Motor neuron (in vitro differentiated cells): ENCODE data around the gene ARHGDIB. TPM values are rescaled to one million over a fixed set of nuclear protein-coding genes. Genes with fewer than 3 reads are reported as not detected.

Experiments
- ATAC-seq, 8 experiments: fragments of 200-7000 bp; cut with Tn5 transposase; replicated peaks in 6 of 8; 2 replicates each; pipeline ENCODE4 v1.8.0; 2021; ENCODE audit warnings: mild to moderate bottlenecking in 8 of 8, moderate library complexity in 8 of 8
- H3K27ac ChIP-seq, 2 donors: fragments of 250-450 bp; sonication (Bioruptor Pico); 2 replicates each; pipeline ENCODE4 v1.9.0; 2021; ENCODE audit warnings: antibody characterized with exemption in 2 of 2, mild to moderate bottlenecking in 2 of 2, moderate library complexity in 1 of 2
- H3K4me1 ChIP-seq, 2 donors: fragments of 250-450 bp; sonication (Bioruptor Pico); replicated peaks in 1 of 2; 2 replicates each; pipeline ENCODE4 v1.6.1; 2021; ENCODE audit warnings: antibody characterized with exemption in 2 of 2, mild to moderate bottlenecking in 2 of 2, moderate library complexity in 1 of 2
- H3K4me3 ChIP-seq, 5 donors: fragments of 250-450 bp; sonication (Bioruptor Pico); 2 replicates each; pipeline ENCODE4 v1.9.0; 2021; ENCODE audit warnings: antibody characterized with exemption in 5 of 5, mild to moderate bottlenecking in 5 of 5, moderate library complexity in 4 of 5
- WGBS, 10 experiments: fragments of 450-650 bp; shearing (Covaris generic); methylation state at CpG; one replicate each; pipeline ENCODE4 v1.0.0; 2022; 5-methylcytosine and 5-hydroxymethylcytosine counted together
- in situ Hi-C, 9 experiments: fragments of 400-800 bp; cut with MboI; loops; one replicate each; pipeline ENCODE4 v1.15.0; 2021; ENCODE audit warnings: low sequenced_read_pairs in 9 of 9, low pct_unique_long_range_greater_than_20kb in 2 of 9; ENCODE audit not compliant: unreplicated experiment in 9 of 9
- total RNA-seq, 8 experiments: library from RNA; unstranded; fragments of 300-600 nt; gene quantifications; 2 replicates each; pipeline versions ENCODE4 v1.2.3 to v1.2.4, GENCODE V29; 2022

Gene ARHGDIB
- total RNA-seq, 8 experiments from 2014 or later: 0.11 to 6.1 (median 1.2) TPM

DNA sequence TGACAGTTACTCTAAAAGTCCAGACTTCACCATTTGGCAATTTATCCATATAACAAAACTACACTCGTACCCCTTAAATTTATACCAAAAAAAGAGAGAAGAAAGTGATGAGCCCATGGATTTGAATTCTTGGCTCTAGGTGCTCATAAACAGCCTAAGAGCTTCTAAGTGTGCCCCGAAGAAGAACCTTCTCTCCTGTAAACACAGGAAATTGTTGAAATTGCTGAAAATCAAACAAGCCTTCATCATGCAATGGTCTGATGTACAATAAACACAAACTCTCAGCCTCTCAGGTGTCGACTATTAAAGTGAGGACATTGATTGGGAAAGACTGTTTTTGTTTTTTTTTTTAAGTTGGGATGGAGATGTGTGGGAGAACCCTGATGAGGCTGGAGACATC is 33.2 kb upstream of the ARHGDIB start:
- WGBS, 10 experiments: 45 to 100% (median 94%) methylated on average over 1 to 3 of the region's 3 CpGs; no CpG with 5 or more reads in 1 of the 10 experiments
- Histone ChIP-seq H3K4me3 (no peak overlapping the region), H3K4me1 (no peaks in the 10 kb centered on the region), H3K27ac (no peak overlapping the region)
- in situ Hi-C loops: loop anchor here in 4 of 9 experiments (10.0 to 25.0 kb wide), 2 partner anchors 150 to 157 kb away; partner anchors contain the start of gene ART4 (in 4 of the 4)
- ATAC-seq: no peak

DNA sequence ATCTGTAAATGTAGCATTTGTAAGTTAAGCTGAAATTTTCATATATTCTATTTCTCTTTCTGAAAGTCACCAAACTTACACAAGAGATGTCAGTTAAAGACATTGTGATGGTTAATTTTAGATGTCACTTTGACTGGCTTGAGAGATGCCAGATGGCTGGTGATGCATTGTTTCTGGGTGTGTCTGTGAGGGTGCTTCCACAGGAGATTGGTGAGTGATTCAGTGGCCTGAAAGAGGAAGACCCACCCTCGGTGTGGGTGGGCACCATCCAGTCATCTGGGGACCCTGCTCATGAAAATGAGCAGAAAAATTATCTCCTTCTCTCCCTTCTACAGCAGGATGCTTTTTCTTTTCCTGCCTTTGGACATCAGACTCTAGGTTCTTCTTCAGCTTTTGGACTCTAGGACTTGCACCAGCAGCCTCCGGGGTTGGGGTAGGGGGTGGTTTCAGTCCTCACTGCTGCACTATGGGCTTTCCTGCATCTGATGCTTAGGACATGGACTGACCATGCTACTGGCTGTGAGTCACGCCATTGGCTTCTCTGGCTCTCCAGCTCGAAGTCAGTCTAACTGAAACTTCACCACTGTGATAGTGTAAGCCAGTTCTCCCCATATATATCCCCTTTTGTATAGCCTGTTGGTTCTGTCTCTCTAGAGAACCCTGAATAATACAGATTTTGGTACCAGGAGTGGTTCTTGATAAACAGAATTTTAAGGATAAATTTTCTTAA is 32.3 kb upstream of the ARHGDIB start:
- 0 to 83% (median 35%) methylated on average over 1 to 4 of the region's 4 CpGs; no CpG with 5 or more reads in 4 of the 10 experiments for WGBS, 10 experiments
- H3K4me3 ChIP-seq: no peak overlapping the region
- no peaks in the 10 kb centered on the region for H3K4me1 ChIP-seq
- in situ Hi-C loops: loop anchor here in 4 of 9 experiments (10.0 to 25.0 kb wide), 2 partner anchors 149 to 156 kb away; partner anchors contain the start of gene ART4 (in 4 of the 4)
- peak in 2 of 8 experiments; percentile 83 to 87 for ATAC-seq
- H3K27ac ChIP-seq: no peak overlapping the region

DNA sequence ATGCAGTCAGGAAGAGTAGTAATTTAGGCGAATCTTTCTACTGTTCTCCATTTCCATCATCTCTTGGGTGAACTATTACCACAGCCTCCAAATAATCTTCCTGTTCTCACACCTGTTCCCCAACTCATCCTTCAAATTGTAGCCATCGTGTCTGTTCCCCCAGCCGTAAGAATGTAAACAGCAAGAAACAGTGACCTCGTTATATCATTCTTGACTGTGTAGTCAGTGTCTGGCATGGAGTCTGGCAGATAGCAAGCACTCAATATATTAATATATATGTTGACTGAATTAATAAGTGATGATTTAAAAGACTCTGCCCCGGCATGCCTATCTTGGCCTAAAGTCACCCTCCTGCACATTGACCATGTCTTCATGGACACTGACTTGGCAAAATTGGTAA is 31.7 kb upstream of the ARHGDIB start:
- whole genome bisulfite sequencing, 10 experiments: 40 to 100% (median 97%) methylated on average over 1 to 4 of the region's 5 CpGs; no CpG with 5 or more reads in 3 of the 10 experiments
- H3K4me3 ChIP-seq: no peak overlapping the region
- in situ Hi-C loops: loop anchor here in 4 of 9 experiments (10.0 to 25.0 kb wide), 2 partner anchors 148 to 156 kb away; partner anchors contain the start of gene ART4 (in 4 of the 4)
- no peak overlapping the region for H3K27ac ChIP-seq
- no peaks in the 10 kb centered on the region for H3K4me1 ChIP-seq
- ATAC-seq: no peak

DNA sequence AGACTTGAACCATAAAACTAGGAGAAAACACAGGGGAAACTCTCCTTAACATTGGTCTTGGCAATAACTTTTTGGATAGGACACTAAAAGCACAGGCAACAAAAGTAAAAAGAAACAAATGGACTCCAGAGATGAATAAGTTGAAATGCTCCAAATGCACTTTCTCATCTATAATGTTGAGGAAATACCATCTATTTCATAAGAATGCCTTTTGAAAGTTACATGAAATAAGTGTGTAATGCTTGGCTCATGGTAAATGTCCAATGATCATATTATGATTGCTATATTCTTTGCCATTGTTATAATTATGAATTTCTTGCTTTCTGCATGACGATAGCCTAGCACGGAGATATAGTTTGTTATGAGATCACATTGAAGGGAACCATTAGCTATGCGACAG is 31.3 kb upstream of the ARHGDIB start:
- in situ Hi-C loops: loop anchor here in 4 of 9 experiments (10.0 to 25.0 kb wide), 2 partner anchors 148 to 155 kb away; partner anchors contain the start of gene ART4 (in 4 of the 4)
- 83 to 100% (median 96%) methylated on average over 1 to 3 of the region's 3 CpGs; no CpG with 5 or more reads in 3 of the 10 experiments for WGBS, 10 experiments
- no peak overlapping the region for H3K27ac ChIP-seq
- no peaks in the 10 kb centered on the region for H3K4me1 ChIP-seq
- H3K4me3 ChIP-seq: no peak overlapping the region
- ATAC-seq: no peak

DNA sequence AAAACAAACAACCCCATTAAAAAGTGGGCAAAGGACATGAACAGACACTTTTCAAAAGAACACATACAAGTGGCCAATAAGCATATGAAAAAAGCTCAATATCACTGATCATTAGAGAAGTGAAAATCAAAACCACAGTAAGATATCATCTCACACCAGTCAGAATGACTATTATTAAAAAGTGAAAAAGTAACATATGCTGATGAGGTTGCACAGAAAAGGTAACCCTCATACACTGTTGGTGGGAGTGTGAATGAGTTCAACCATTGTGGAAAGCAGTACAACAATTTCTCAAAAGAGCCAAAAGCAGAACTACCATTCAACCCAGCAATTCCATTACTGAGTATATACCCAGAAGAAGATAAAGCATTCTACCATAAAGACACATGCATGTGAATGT is 29.7 kb upstream of the ARHGDIB start:
- no peak overlapping the region for H3K27ac ChIP-seq
- ATAC-seq: no peak
- in situ Hi-C loops: loop anchor here in 4 of 9 experiments (10.0 to 25.0 kb wide), 2 partner anchors 146 to 154 kb away; partner anchors contain the start of gene ART4 (in 4 of the 4)
- no peak overlapping the region for H3K4me3 ChIP-seq
- H3K4me1 ChIP-seq: no peaks in the 10 kb centered on the region

DNA sequence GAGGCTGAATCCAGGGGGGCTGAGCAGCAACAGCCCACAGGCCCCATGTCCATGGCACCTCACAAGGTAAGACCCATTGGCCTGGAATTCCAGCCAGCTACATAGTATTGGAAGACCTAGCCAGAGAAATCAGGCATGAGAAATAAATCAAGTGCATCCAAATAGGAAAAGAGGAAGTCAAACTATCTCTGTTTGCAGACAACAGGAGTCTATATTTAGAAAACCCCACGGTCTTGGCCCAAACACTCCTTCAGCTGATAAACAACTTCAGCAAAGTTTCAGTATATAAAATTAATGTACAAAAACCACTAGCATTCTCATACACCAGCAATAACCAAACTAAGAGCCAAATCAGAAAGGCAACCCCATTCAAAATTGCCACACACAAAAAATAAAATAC is 28.4 kb upstream of the ARHGDIB start:
- in situ Hi-C loops: loop anchor here in 4 of 9 experiments (10.0 to 25.0 kb wide), 2 partner anchors 145 to 152 kb away; partner anchors contain the start of gene ART4 (in 4 of the 4)
- H3K4me1 ChIP-seq: no peaks in the 10 kb centered on the region
- no peak overlapping the region for H3K27ac ChIP-seq
- no peak overlapping the region for H3K4me3 ChIP-seq
- ATAC-seq: no peak
- 40 to 100% (median 100%) methylated on average over 1 of the region's 1 CpG; no CpG with 5 or more reads in 4 of the 10 experiments for WGBS, 10 experiments

DNA sequence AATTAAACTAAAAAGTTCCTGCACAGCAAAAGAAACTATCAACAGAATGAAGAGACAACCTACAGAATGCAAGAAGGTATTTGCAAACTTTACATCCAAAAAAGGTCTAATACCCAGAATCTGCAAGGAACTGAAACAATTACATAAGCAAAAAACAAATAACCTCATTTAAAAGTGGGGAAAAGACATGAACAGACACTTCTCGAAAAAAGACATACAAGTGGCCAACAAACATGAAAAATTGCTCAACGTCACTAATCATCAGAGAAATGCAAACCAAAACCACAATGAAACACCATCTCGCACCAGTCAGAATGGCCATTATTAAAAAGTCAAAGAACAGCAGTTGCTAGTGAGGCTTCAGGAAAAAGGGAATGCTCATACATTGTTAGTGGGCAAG is 26.6 kb upstream of the ARHGDIB start:
- Histone ChIP-seq H3K4me1 (no peaks in the 10 kb centered on the region), H3K4me3 (no peak overlapping the region), H3K27ac (no peak overlapping the region)
- no peak for ATAC-seq
- WGBS, 10 experiments: 51 to 96% (median 78%) methylated on average over 2 to 3 of the region's 3 CpGs
- in situ Hi-C loops: loop anchor here in 3 of 9 experiments (25.0 kb wide), 1 partner anchor 151 kb away; the partner anchor contains the start of gene ART4 (in 3 of the 3)

DNA sequence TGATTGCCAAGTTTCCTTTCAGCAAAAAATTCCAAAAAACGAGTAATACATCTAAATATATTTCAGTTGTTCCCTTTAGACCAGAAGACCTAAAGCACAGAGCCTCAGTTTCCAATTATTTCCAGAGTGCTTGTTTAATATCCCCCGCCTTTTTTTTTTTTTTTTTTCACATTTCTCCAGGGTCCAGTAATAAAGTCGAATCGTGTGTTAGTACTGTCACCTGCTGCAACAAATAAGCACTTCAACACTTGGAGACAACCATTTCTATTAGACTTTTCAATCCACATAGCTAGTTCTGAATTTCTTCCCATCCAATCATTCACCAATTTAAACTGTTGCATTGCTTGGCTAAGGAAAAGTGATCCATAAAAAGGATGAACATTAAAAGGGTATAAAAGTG is 25.0 kb upstream of the ARHGDIB start:
- Histone ChIP-seq H3K27ac (no peak overlapping the region), H3K4me1 (no peaks in the 10 kb centered on the region), H3K4me3 (no peak overlapping the region)
- in situ Hi-C loops: loop anchor here in 3 of 9 experiments (25.0 kb wide), 1 partner anchor 149 kb away; the partner anchor contains the start of gene ART4 (in 3 of the 3)
- no peak for ATAC-seq
- 0 to 92% (median 75%) methylated on average over 2 to 4 of the region's 4 CpGs; no CpG with 5 or more reads in 1 of the 10 experiments for WGBS, 10 experiments

DNA sequence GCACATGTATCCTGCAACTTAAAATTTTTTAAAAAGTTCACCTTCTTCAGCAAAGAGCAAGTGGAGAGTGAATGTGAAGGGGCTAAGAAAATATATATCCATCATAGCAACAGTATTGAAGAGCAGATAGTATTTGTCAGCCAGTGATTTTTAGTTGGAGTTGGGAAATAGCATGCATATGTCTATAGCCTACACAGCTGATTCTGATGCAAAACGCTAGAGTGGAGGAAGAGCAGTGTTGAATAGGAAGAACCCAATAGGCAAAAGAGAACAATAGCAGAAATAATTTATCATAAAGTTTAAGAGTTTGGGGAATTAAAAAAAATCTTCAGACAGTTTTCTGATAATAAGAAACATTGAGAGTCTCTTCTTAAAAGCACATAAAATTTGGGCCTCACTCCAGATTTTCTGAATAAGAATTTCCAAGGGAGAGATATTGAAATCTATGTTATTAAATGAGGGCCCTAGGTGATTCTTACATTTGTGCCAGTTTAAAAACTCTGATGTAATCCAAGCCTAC is 23.4 kb upstream of the ARHGDIB start:
- no peak overlapping the region for H3K27ac ChIP-seq
- WGBS, 10 experiments: 21 to 88% (median 47%) methylated on average over 1 of the region's 1 CpG; no CpG with 5 or more reads in 2 of the 10 experiments
- no peak overlapping the region for H3K4me3 ChIP-seq
- ATAC-seq: no peak
- in situ Hi-C loops: loop anchor here in 3 of 9 experiments (25.0 kb wide), 1 partner anchor 148 kb away; the partner anchor contains the start of gene ART4 (in 3 of the 3)
- no peaks in the 10 kb centered on the region for H3K4me1 ChIP-seq

DNA sequence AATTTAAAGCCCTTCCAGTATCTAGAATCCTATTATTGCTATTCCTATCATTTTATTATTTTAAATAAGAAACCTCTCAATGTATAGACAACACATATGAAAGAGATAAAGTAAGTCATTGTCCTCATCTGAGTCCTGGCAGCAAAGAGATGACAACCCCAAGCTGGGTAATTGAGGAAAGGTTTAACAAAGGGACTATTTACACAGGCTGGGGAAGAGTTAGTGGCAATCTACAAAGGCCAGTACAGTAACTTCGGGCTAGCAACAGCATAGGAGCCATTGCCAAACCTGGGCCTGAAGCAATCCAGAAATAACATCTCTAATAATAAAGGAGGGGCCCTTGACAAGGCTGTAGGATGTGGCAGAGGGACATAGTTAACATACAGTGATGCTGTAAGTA is 22.6 kb upstream of the ARHGDIB start:
- Histone ChIP-seq H3K27ac (no peak overlapping the region), H3K4me3 (no peak overlapping the region), H3K4me1 (no peaks in the 10 kb centered on the region)
- WGBS, 10 experiments: 0 to 100% (median 73%) methylated on average over 1 of the region's 1 CpG; no CpG with 5 or more reads in 6 of the 10 experiments
- in situ Hi-C loops: loop anchor here in 3 of 9 experiments (25.0 kb wide), 1 partner anchor 147 kb away; the partner anchor contains the start of gene ART4 (in 3 of the 3)
- ATAC-seq: no peak

DNA sequence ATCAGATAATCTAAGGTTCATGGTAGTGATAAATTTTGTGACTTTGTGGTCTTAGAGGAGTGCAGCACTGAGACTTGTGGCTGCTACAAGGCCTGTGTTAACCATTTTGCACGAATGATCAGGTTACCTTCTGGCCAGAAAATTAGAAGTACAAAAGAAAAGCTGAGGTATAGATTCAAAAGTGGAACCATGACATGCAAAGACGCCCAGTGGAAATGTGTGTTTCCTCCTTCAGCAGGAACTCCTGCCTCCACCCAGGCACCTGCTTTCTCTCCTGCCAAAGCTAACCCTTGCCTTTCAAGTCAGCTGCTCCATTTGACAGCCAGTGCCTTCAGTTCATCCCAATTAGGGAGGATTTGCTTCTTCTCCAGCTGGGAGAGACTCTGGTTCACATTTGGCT is 21.6 kb upstream of the ARHGDIB start:
- WGBS, 10 experiments: 58 to 83% (median 79%) methylated on average over 1 to 2 of the region's 2 CpGs; no CpG with 5 or more reads in 2 of the 10 experiments
- no peak overlapping the region for H3K4me3 ChIP-seq
- no peak overlapping the region for H3K27ac ChIP-seq
- in situ Hi-C loops: loop anchor here in 3 of 9 experiments (25.0 kb wide), 1 partner anchor 146 kb away; the partner anchor contains the start of gene ART4 (in 3 of the 3)
- H3K4me1 ChIP-seq: no peaks in the 10 kb centered on the region
- ATAC-seq: no peak

DNA sequence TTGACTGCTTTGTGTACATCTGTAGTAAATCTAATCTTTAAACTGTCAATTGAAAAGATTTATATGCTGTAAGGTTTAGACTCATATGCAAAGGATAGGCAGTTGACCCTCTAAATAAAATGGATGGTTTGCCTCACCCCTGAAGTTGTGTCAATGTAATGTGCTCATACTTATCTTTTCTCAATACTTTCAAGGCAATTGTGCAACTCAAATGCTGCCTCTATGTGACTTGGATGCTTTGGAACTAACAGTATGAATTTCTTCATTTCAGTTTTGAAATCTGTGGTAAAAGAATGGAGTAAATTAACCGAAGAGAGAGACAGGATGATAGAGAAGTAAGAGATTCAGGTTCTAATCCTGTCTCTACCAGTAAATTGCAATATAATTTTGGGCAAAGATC is 21.2 kb upstream of the ARHGDIB start:
- in situ Hi-C loops: loop anchor here in 3 of 9 experiments (25.0 kb wide), 1 partner anchor 145 kb away; the partner anchor contains the start of gene ART4 (in 3 of the 3)
- ATAC-seq: no peak
- 60 to 100% (median 83%) methylated on average over 1 of the region's 1 CpG; no CpG with 5 or more reads in 5 of the 10 experiments for WGBS, 10 experiments
- Histone ChIP-seq H3K4me3 (no peak overlapping the region), H3K27ac (no peak overlapping the region), H3K4me1 (no peaks in the 10 kb centered on the region)
